IPS-15b (cell line): Measurements from ENCODE around the gene ISG20L2.

Source experiments
- H3K27me3 ChIP-seq: one replicate; pipeline ENCODE4 v1.6.1; 2013; ENCODE audit warnings: low read length; ENCODE audit not compliant: control insufficient read depth, insufficient read depth
- H3K36me3 ChIP-seq: one replicate; pipeline ENCODE4 v1.6.1; 2013; ENCODE audit warnings: low read length; ENCODE audit not compliant: control insufficient read depth, insufficient read depth
- H3K4me1 ChIP-seq: one replicate; pipeline ENCODE4 v1.6.1; 2013; ENCODE audit warnings: mild to moderate bottlenecking, low read length; ENCODE audit not compliant: control insufficient read depth, insufficient read depth
- H3K4me3 ChIP-seq: one replicate; pipeline ENCODE4 v1.5.1; 2013; ENCODE audit warnings: low read depth, low read length
- H3K9ac ChIP-seq: one replicate; pipeline ENCODE4 v1.6.1; 2013; ENCODE audit warnings: low read depth, mild to moderate bottlenecking, low read length
- H3K9me3 ChIP-seq: one replicate; pipeline ENCODE4 v1.6.1; 2013; ENCODE audit warnings: mild to moderate bottlenecking, low read length; ENCODE audit not compliant: control insufficient read depth, insufficient read depth

The ISG20L2 gene

GRCh38 chr1:156689035-156689952, 39.3 kb downstream of the ISG20L2 start:
- Histone ChIP-seq H3K9ac (peak overlapping the region; percentile 13), H3K27me3 (no peaks in the 10 kb centered on the region), H3K4me3 (peak overlapping the region; percentile 48), H3K4me1 (peaks cover 32% of the 10 kb centered on the region), H3K36me3 (no peaks in the 10 kb centered on the region), H3K9me3 (no peaks in the 10 kb centered on the region)

- Histone ChIP-seq H3K4me3 (no peak overlapping the region), H3K36me3 (no peaks in the 10 kb centered on the region), H3K9me3 (no peaks in the 10 kb centered on the region), H3K9ac (no peak overlapping the region), H3K27me3 (no peaks in the 10 kb centered on the region), H3K4me1 (peaks cover 6% of the 10 kb centered on the region)
Measured at GRCh38 chr1:156684227-156684782, 44.3 kb downstream of the ISG20L2 start.

- Histone ChIP-seq H3K27me3 (peaks cover 7% of the 10 kb centered on the region), H3K4me1 (peaks cover 12% of the 10 kb centered on the region), H3K4me3 (no peak overlapping the region), H3K36me3 (no peaks in the 10 kb centered on the region), H3K9me3 (no peaks in the 10 kb centered on the region), H3K9ac (no peak overlapping the region)
Measured at GRCh38 chr1:156682166-156682890, 46.2 kb downstream of the ISG20L2 start.

GRCh38 chr1:156681196-156681960, 47.2 kb downstream of the ISG20L2 start:
- peaks cover 12% of the 10 kb centered on the region for H3K4me1 ChIP-seq

GRCh38 chr1:156680056-156680455, 48.5 kb downstream of the ISG20L2 start:
- peaks cover 7% of the 10 kb centered on the region for H3K27me3 ChIP-seq

More at GRCh38 chr1:156681196-156681960, 47.2 kb downstream of the ISG20L2 start:
- Histone ChIP-seq H3K36me3 (no peaks in the 10 kb centered on the region), H3K9ac (no peak overlapping the region), H3K4me3 (no peak overlapping the region), H3K27me3 (peaks cover 7% of the 10 kb centered on the region), H3K9me3 (no peaks in the 10 kb centered on the region)

GRCh38 chr1:156677616-156678596, 50.7 kb downstream of the ISG20L2 start:
- peaks cover 7% of the 10 kb centered on the region for H3K27me3 ChIP-seq
- H3K9me3 ChIP-seq: no peaks in the 10 kb centered on the region
- H3K4me3 ChIP-seq: peak overlapping the region; percentile 78
- no peak overlapping the region for H3K9ac ChIP-seq
- H3K36me3 ChIP-seq: peaks cover 15% of the 10 kb centered on the region
- peaks cover 23% of the 10 kb centered on the region for H3K4me1 ChIP-seq

More at GRCh38 chr1:156680056-156680455, 48.5 kb downstream of the ISG20L2 start:
- peaks cover 15% of the 10 kb centered on the region for H3K4me1 ChIP-seq
- peaks cover 3% of the 10 kb centered on the region for H3K36me3 ChIP-seq
- H3K4me3 ChIP-seq: no peak overlapping the region
- no peak overlapping the region for H3K9ac ChIP-seq
- H3K9me3 ChIP-seq: no peaks in the 10 kb centered on the region

- H3K4me1 ChIP-seq: peaks cover 24% of the 10 kb centered on the region
- peaks cover 20% of the 10 kb centered on the region for H3K36me3 ChIP-seq
- no peaks in the 10 kb centered on the region for H3K9me3 ChIP-seq
- peaks cover 7% of the 10 kb centered on the region for H3K27me3 ChIP-seq
- peak within 1 kb of the TSS; percentile 78 for H3K4me3 ChIP-seq
- H3K9ac ChIP-seq: peak within 1 kb of the TSS; percentile 76
Measured at GRCh38 chr1:156676820-156677615, 51.5 kb downstream of the ISG20L2 start, which contains the start of gene NES. TSS of gene NES (minus strand) at chr1:156677407. CDS start at chr1:156677264, 143 bp downstream.

GRCh38 chr1:156676114-156676819, 52.3 kb downstream of the ISG20L2 start:
- peaks cover 26% of the 10 kb centered on the region for H3K36me3 ChIP-seq
- no peaks in the 10 kb centered on the region for H3K9me3 ChIP-seq
- peak overlapping the region; percentile 78 for H3K4me3 ChIP-seq
- H3K9ac ChIP-seq: peak overlapping the region; percentile 76
- peaks cover 21% of the 10 kb centered on the region for H3K4me1 ChIP-seq
- peaks cover 7% of the 10 kb centered on the region for H3K27me3 ChIP-seq

- Histone ChIP-seq H3K4me3 (peak overlapping the region; percentile 78), H3K4me1 (peaks cover 24% of the 10 kb centered on the region), H3K9me3 (no peaks in the 10 kb centered on the region), H3K36me3 (peaks cover 31% of the 10 kb centered on the region), H3K27me3 (peaks cover 7% of the 10 kb centered on the region), H3K9ac (peak overlapping the region; percentile 76)
Measured at GRCh38 chr1:156675210-156676113, 53.1 kb downstream of the ISG20L2 start.
